Subcutaneous abdominal adipose tissue (tissue), 5 donors: ENCODE measurements around the gene CCDC148.

Source experiments
- H3K27ac ChIP-seq: one replicate; pipeline ENCODE4 v1.7.0; 2013; ENCODE audit warnings: low read depth, mild to moderate bottlenecking, inconsistent platforms, low read length, moderate library complexity
- H3K27me3 ChIP-seq, 5 donors: one replicate each; pipeline ENCODE4 v1.7.0; 2013; ENCODE audit warnings: low read length in 5 of 5, inconsistent platforms in 1 of 5; ENCODE audit not compliant: control insufficient read depth in 5 of 5, insufficient read depth in 4 of 5
- H3K36me3 ChIP-seq, 5 donors: one replicate each; pipeline ENCODE4 v1.7.0; 2013; ENCODE audit warnings: low read length in 5 of 5; ENCODE audit not compliant: control insufficient read depth in 5 of 5, insufficient read depth in 5 of 5
- H3K4me1 ChIP-seq, 5 donors: one replicate each; pipeline ENCODE4 v1.7.0; 2013; ENCODE audit warnings: low read length in 5 of 5, mild to moderate bottlenecking in 3 of 5, moderate library complexity in 1 of 5; ENCODE audit not compliant: control insufficient read depth in 5 of 5, insufficient read depth in 5 of 5
- H3K4me3 ChIP-seq, 5 donors: one replicate each; pipeline ENCODE4 v1.7.0; 2013; ENCODE audit warnings: low read length in 5 of 5, low read depth in 1 of 5
- H3K9ac ChIP-seq, 5 donors: one replicate each; pipeline ENCODE4 v1.7.0; 2013; ENCODE audit warnings: low read length in 5 of 5, mild to moderate bottlenecking in 4 of 5, moderate library complexity in 3 of 5
- H3K9me3 ChIP-seq, 5 donors: one replicate each; pipeline ENCODE4 v1.7.0; 2013; ENCODE audit warnings: low read length in 5 of 5; ENCODE audit not compliant: control insufficient read depth in 5 of 5
- donor health status: healthy.
- donor health status: healthy.
- donor health status: healthy.
- donor health status: healthy.
- donor health status: healthy.

CCDC148 gene

DNA sequence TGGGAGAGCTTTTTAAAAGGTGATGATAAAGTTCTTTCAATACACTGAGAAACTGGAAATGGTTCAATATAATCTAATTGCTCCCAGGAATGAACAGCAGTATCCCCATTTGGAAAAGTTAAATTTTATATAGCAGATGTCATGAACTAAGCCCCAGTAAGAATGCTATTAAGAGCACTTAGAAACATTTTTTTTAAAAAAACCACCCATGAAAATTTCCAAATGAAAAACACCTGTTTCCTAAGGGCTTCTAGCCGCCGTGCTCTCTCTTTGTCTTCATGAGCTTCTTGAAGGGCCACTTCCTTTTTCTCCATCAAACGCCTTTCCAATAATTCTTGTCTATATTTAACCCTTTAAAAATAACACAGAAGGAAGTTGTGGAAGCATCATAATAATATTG is 277.9 kb downstream of the CCDC148 start:
- peaks cover 0 to 3% (median 0%) of the 10 kb centered on the region in 5 donors for H3K27me3 ChIP-seq
- H3K4me1 ChIP-seq = peaks cover 0 to 2% (median 0%) of the 10 kb centered on the region in 5 donors
- H3K4me3 ChIP-seq = no peak overlapping the region
- no peak overlapping the region for H3K9ac ChIP-seq
- no peaks in the 10 kb centered on the region for H3K9me3 ChIP-seq
- H3K27ac ChIP-seq = no peak overlapping the region
- H3K36me3 ChIP-seq = no peaks in the 10 kb centered on the region

DNA sequence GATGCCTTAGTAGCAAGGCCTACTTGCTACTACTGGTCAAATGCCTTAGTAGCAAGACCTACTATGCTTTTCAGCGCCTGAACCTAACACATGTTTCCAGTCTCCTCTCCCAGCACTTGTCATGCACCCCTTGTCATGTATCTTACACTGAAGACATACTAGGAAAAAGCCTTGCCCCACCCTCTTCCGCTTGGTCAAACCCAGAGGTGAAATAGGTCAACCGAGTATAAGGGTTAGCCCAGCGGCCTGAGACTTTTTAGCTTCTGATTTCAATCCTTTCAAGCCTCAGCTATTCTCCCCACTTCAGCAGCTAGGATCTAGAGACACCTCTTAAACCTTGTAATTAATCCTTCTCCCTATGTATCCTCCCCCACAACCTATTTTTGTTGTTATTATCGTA is 281.6 kb downstream of the CCDC148 start:
- Histone ChIP-seq H3K9me3 (no peaks in the 10 kb centered on the region), H3K9ac (no peak overlapping the region), H3K36me3 (no peaks in the 10 kb centered on the region), H3K4me3 (no peak overlapping the region), H3K4me1 (peaks cover 0 to 2% (median 0%) of the 10 kb centered on the region in 5 donors), H3K27me3 (peaks cover 0 to 3% (median 0%) of the 10 kb centered on the region in 5 donors), H3K27ac (no peak overlapping the region)

DNA sequence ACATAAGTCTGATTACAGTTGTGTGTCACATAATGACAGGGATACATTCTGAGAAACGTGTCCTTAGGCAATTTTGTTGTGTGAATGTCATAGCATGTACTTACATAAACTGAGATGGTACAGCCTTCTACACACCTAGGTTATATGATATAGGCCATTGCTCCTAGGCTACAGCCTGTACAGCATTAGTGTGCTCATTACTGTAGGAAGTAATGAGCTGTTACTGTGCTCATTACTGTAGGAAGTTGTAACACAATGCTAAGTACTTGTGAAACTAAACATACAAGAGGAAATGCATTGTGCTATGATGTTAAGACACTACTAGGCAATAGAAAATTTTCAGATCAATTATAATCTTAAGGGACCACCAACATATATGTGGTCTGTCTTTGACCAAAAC is 282.1 kb downstream of the CCDC148 start:
- no peaks in the 10 kb centered on the region for H3K36me3 ChIP-seq
- H3K27ac ChIP-seq = no peak overlapping the region

DNA sequence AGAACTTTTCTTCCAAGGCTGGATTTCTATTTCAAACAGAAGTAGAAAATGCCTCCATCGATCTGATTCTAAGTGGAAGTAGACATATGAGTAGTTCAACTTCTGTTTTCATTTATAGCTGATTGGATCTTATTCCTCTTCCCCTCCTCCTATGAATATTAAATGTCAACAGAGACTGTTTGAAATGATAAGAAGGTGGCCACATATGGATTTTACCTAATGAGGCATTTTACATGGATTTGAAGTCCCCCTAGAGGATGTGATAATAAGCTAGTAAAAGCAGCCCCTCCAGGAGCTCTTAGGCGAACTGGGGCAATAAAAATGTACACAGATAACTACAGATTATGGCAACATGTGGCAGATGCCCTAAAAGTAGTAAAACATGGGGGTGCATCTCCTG is 283.8 kb downstream of the CCDC148 start:
- Histone ChIP-seq H3K27me3 (no peaks in the 10 kb centered on the region), H3K9me3 (no peaks in the 10 kb centered on the region), H3K4me3 (no peak overlapping the region), H3K36me3 (no peaks in the 10 kb centered on the region), H3K4me1 (no peaks in the 10 kb centered on the region), H3K27ac (no peak overlapping the region), H3K9ac (no peak overlapping the region)

More for the DNA sequence above, 282.1 kb downstream of the CCDC148 start:
- Histone ChIP-seq H3K4me1 (peaks cover 0 to 2% (median 0%) of the 10 kb centered on the region in 5 donors), H3K9ac (no peak overlapping the region), H3K4me3 (no peak overlapping the region), H3K9me3 (no peaks in the 10 kb centered on the region), H3K27me3 (no peaks in the 10 kb centered on the region)

DNA sequence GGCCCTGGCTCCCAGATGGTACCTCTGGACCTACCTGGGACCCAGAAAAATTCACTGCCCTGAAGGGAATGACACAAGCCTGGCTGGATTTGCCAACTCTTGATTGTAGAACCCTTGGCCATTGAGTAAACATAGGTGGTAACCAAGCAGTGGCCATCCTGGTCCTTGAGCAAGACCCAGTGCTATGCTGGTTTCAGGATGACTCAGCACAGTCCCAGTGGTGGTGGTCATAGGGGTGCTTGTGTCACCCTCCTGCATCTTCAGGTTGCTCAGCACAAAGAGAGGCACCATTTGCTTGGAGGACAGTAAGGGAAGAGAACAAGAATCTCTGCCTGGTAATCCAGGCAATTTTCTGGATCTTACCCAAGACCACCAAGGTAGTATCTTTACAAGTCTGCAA is 302.0 kb downstream of the CCDC148 start:
- Histone ChIP-seq H3K36me3 (no peaks in the 10 kb centered on the region), H3K4me1 (no peaks in the 10 kb centered on the region), H3K4me3 (no peak overlapping the region), H3K9me3 (peaks cover 0 to 19% (median 10%) of the 10 kb centered on the region in 5 donors), H3K9ac (no peak overlapping the region), H3K27me3 (no peaks in the 10 kb centered on the region), H3K27ac (no peak overlapping the region)

DNA sequence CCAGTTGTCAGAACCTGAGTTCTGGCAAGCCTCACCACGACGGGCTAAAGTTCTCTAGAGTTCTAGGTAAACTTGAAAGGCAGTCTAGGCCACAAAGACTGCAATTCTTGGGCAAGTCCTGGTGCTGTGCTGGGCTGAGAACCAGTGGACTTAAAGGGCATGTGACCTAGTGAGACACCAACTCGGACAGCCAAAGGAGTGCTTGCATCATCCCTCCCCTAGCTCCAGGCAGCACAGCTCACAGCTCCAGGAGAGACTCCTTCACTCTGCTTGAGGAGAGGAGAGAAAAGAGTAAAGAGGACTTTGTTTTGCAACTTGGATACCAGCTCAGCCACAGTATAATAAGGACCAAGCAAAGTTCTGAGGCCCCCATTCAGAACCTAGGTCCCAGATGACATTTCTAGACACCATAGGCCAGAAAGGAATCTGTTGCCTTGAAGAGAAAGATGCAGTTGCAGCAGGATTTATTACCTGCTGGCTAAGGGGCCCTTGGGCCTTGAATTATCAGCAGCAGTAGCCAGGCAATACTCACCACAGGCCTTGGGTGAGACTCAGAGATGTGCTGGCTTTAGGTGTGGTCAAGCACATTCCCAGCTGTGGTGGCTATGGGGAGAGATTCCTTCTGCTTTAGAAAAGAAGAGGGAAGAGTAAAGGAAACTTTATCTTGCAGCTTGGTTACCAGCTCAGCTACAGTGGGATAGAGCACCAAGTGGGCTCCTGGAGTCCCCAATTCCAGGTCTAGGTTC is 303.1 kb downstream of the CCDC148 start:
- H3K27ac ChIP-seq = no peak overlapping the region
- no peak overlapping the region for H3K4me3 ChIP-seq
- no peaks in the 10 kb centered on the region for H3K4me1 ChIP-seq
- H3K27me3 ChIP-seq = no peaks in the 10 kb centered on the region
- H3K9me3 ChIP-seq = peaks cover 0 to 19% (median 10%) of the 10 kb centered on the region in 5 donors
- no peaks in the 10 kb centered on the region for H3K36me3 ChIP-seq
- H3K9ac ChIP-seq = no peak overlapping the region

DNA sequence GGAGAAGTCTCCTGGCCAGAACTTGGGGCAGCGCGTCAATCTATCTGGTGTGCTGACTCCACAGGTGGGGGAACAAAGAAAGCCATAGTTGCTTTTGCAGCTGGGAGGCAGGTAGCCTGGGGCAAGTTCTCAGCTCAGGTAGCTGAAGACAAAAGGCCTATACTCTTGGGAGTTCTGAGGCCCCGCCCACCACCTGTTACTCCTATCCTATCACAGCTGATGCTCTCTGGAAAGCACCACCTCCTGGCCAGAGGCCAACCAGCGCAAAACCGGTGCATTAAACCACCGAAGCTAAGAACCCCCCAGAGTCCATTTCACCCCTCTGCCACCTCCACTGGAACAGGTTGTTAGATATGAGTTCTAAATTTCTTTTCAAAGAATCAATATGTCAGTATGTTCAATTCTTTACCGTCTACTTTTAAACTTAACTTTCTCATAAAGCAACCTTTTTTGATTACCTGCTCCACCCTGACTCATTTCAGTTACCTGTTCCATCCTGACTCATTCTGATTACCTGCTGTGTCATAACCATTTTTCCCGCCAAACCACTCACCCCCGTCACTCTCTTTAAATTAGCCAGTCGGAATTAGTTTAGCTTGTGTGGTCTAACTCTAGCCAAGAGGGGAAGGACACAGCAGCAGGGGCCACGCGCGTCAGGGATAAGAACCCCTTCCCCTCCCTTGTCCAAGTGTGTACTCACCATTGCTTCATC is 311.5 kb downstream of the CCDC148 start:
- no peaks in the 10 kb centered on the region for H3K36me3 ChIP-seq
- no peak overlapping the region for H3K9ac ChIP-seq
- peaks cover 0 to 22% (median 13%) of the 10 kb centered on the region in 5 donors for H3K4me1 ChIP-seq
- no peak overlapping the region for H3K4me3 ChIP-seq
- no peaks in the 10 kb centered on the region for H3K9me3 ChIP-seq
- H3K27ac ChIP-seq = no peak overlapping the region
- H3K27me3 ChIP-seq = no peaks in the 10 kb centered on the region

DNA sequence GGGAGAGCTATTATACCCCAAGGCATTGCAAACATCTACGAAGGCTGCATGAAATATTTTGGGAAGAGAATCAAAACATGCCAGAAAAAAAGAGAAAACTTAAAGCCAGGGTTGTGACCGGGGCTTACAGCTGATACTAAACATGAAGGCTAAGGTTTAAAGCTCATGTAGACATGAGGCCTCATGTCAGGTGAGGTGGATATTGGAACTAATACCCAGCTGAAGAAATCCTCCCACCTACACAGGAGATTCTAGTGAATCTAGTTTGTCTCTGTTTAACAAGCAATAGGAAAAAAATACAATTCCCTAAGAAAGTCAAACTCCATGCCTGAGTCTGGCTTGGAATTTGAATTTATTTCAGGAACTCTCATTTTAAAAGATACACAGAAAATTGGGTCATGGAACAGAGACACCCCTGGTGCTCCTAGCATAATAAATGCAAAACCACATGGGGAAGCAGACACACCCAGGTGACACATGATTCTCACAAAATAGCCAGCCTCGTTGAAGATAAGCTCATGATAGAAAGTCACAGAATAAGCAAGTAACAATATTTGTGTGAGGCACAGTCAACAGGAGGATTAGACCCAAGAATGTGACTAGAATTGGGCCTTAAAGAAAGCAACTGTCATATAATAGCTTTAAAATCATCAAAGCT is 312.7 kb downstream of the CCDC148 start:
- no peaks in the 10 kb centered on the region for H3K27me3 ChIP-seq
- no peak overlapping the region for H3K4me3 ChIP-seq
- peaks cover 0 to 22% (median 13%) of the 10 kb centered on the region in 5 donors for H3K4me1 ChIP-seq
- H3K9ac ChIP-seq = no peak overlapping the region
- no peaks in the 10 kb centered on the region for H3K9me3 ChIP-seq
- no peaks in the 10 kb centered on the region for H3K36me3 ChIP-seq
- no peak overlapping the region for H3K27ac ChIP-seq

DNA sequence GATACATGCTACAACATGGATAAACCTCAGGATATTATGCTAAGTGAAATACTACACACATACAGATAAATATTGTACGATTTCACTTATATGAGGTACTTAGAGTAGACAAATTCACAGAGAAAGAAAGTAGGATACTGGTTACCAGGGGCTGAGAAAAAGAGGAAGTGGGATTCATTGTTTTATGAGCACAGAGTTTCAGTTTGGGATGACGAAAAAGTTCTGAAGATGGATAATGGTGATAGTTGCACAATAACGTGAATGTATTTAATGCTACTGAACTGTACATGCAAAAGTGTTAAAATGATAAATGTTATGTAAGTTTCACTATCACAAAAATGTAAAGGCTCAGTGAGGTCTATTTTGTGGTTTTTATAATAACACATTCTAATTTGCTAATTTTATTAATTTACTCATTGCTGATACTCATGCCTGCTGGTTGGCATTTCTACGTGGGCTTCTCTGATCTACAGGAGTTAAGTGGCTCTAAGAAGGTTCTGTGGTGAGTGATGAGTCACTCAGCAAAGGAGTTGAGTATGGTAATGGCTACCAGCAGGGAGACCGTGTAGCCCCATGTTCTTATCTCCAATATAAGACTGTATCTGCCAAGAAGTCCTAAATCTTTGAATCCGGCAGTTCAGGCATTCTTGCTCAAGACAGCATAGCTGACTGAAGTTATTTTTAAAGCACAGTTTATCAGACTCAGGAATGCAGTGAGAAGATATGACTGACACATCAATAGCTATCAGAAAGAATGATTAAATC is 313.8 kb downstream of the CCDC148 start:
- Histone ChIP-seq H3K9ac (no peak overlapping the region), H3K4me1 (peaks cover 0 to 22% (median 13%) of the 10 kb centered on the region in 5 donors), H3K27me3 (no peaks in the 10 kb centered on the region), H3K9me3 (no peaks in the 10 kb centered on the region), H3K27ac (no peak overlapping the region), H3K36me3 (no peaks in the 10 kb centered on the region), H3K4me3 (no peak overlapping the region)
